Fibroblast of skin of abdomen (primary cell): ENCODE data around the gene SRRM4.

Experiments used
- DNase-seq: peaks from one replicate; pipeline ENCODE4 v3.0.0-alpha.2; 2013

Gene SRRM4

DNA sequence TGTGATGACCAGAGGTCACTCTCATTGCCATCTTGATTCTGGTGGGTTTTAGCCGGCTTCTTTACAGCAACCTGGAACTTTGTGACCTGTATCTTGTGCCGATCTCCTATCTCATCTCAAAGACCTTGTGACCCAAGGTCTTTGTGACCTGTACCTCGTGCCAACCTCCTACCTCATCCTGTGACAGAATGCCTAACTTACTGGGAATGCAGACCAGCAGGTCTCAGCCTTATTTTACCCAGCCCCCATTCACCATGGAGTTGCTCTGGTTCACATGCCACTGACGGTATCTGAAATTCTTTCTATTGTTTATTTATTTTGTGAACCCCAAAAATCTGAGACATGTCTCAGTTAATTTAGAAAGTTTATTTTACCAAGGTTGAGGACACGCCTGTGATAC, 189.9 kb downstream of the SRRM4 start:
- DNase-seq = no peak

DNA sequence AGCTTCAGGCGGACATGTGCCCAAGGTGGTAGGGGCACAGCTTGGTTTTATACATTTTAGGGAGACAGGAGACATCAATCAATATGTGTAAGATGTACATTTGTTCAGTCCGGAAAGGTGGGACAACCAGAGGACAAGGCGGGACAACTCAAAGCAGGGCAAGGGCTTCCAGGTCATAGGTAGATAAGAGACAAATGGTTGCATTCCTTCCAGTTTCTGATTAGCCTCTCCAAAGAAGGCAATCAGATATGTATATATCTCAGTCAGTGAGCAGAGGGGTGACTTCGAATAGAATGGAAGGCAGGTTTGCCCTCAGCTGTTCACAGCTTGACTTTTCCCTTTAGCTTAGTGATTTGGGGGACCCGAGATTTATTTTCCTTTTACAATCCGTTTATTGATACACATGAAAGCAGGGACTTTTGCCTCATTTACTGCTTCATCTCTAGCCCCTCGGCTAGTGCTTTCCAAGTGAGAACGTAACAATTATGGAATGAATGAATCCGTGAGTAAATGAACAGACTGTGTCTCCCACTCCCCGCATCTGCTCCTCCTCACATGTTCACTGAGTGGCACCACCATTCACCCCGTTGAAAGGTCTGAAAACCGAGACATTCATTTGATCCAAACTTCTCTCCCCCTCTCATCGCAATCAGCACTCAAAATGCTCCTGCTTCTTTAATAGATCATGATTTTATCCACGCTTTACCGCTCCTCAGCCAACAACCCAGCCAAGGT, 190.5 kb downstream of the SRRM4 start:
- DNase-seq = no peak

DNA sequence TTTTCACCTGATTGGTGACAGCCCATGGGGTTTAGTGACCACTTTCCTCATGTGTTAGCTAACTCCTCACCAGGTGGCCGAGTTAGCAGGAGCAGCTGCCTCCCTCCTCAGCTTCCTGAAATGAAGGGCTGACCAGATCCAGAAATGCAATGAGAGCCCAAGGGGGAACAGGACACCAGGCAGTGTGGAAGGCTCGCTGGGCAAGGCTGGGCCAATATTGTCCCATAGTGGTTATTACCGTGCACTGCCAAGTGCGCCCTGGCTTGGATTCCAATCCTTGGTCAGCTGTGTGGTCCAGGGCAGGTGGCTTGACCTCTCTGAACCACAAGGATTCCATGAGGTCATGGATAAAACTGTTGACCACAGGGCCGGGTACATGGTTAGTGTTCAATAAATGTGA, 193.7 kb downstream of the SRRM4 start:
- no peak for DNase-seq

DNA sequence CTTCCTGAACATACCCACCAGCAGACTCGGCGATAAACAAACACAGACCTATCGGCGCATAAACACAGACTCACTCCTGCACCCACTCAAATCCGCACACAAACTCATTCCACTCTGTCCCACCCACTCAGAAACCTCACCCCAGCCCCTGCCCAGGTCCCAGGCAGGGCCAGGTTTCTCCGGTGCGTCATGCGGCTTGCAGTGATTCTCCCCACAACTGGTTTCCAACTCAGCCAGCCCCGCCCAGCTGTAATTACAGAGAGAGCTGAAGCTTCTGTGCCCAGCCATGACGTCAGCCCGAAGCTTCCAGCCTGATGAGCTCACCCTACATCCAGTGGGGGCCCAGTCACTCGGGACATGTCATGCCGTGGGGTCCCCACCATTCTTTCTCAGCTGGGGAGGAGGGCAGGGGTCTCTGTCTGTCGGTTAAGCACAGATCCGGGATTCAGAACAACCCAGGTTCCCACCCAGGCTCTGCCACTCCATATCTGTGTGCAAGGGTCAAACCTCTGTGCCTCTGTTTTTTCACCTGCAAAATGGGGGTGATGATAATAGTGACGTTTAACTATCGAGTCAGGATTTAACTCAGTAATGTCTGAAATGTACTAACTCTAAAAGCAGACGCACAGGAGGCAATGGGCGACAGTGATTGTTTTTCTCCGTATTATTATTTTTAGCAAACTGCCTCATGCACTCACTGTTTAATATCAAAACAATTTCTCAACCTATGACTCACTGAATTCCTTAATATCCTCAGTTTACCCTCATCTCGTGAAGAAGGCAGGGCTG, 195.1 kb downstream of the SRRM4 start:
- peak; percentile 88 for DNase-seq

DNA sequence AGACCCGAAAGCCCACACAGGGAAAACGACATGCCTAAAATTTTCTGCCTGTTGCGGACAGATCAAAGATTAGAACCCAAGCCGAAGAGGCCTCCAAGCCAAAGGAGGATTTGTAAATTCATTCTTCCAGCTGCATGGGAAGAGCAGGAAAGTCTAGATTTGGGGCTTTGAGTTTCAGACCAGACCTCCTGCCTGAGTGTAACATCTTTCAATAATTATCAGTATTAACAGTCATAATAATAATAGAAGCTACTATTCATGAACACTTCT, 195.7 kb downstream of the SRRM4 start:
- DNase-seq = no peak

DNA sequence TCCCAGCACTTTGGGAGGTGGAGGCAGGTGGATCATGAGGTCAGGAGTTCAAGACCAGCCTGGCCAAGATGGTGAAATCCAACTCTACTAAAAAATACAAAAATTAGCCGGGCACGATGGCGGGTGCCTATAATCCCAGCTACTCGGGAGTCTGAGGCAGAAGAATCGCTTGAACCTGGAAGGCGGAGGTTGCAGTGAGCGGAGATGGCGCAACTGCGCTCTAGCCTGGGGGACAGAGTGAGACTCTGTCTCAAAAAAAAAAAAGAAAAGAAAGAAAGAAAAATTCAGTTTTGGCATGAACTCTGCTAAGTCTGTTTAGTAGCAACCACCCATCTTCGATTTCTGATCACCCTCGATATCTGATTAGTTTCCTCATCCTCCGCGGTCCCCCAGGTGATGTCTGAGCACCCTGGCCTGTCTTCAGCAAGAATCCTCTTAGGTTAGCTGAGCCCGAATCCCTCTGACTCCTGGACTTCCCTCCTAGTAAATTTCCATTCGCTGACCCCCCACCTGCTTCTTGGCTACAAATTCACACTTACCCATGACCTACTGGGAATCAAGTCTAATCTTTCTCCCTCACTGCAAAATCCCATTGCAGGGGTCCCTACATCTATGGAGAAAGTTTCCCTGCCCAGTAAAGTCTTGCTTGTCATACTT, 196.5 kb downstream of the SRRM4 start:
- DNase-seq = no peak

DNA sequence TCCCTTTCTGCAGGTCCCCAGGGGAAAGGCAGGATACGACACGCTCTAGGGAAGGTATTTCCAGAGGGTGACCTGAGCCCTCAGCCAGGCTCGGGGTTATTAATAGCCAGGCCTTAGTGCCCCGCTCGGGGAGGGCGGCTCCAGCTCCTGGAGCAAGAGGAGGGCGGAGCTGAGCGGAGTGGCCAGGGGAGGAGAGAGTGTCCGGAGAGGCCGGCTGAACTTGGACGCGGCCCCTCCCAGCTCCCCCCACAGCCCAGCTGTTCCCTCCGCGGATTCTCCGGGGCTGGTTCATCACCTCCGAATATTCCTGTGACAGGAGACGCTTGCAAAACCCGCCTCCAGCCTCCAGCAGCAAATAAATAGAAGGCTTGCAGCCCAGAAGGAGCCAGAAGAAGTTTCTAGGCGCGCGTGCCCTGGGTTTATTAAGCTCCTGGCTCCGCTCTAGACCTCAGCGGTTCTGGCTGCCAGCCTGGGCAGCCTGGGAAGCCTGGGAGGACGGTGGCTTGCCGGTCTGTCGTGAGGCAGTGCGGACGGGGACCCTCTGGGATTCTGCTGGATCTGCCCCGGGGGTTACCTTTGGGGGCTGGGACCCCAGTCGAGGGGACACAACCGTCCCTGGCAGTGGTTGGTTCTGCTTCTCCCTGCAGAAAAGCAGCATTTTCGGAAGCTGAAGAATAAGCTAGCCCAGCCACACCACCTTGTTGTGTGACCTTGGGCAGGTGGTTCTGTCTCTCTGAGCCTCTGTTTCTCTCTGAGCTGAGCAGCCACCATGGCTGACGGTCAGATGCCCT, 197.4 kb downstream of the SRRM4 start, which contains the start of gene HSPB8:
Gene HSPB8, plus strand, starts transcription at position 388 of the 791 bp plus-strand sequence. Its CDS starts 382 bp downstream, at position 770.
- DNase-seq = peak; percentile 65

DNA sequence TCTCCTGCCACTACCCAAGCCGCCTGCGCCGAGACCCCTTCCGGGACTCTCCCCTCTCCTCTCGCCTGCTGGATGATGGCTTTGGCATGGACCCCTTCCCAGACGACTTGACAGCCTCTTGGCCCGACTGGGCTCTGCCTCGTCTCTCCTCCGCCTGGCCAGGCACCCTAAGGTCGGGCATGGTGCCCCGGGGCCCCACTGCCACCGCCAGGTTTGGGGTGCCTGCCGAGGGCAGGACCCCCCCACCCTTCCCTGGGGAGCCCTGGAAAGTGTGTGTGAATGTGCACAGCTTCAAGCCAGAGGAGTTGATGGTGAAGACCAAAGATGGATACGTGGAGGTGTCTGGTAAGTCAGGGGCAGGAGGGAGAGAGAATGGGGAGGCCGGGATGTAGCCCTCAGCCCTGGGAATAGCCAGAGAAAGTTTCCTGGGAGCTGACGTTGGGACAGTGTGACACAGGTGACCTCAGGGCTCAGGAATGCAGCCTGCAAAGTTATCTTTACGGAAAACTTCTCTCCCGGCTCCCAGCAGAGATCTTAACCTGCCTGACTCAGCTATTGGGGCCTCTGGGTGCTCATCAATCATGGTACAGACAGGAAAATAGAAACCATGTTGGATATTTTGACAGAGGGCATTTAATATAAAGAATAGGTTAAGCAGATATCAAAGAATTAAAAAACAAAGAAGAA, 198.1 kb downstream of the SRRM4 start:
- DNase-seq = peak; percentile 72

DNA sequence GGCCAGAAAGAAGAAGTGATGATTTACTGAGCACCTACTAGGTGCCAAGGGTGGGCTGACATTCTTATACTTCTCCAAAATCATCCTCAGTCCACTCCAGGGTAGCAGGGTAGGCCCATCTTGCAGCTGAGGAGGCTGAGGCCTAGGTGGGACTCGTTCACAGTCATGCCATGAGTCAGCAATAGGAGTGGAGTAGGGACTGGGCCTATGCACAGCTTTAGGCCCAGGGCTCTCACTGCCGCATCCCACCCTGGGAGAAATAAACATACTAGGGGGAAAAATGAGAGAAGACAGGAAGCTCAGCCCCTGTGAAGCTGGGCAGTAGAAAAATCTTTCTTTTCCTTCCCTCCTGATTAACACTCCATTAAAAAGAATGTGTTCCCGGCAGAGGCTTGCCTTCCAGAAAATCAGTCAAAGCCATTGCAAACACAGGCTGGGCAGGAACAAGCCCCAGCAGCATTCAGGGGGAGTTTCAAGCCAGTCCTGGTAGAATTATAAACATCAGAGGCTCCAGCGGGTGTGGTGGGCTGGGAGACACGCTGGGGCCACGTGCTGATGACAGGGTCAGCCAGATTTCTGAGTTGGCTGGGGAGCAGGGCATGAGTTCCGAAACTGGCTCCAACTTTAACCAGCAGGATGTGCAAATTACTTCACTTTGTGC, 199.2 kb downstream of the SRRM4 start:
- DNase-seq = peak; percentile 52

DNA sequence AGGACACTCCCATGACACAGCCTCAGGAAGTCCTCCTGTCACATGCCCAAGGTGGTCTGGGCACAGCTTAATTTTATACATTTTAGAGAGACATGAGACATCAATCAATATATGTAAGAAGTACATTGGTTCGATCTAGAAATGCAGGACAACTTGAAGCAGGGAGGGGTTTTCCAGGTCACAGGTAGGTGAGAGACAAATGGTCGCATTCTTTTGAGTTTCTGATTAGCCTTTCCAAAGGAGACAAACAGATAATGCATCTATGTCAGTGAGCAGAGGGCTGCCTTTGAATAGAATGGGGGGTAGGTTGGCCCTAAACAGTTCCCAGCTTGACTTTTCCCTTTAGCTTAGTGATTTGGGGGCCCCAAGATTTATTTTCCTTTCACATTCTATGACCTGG, 199.9 kb downstream of the SRRM4 start:
- no peak for DNase-seq

DNA sequence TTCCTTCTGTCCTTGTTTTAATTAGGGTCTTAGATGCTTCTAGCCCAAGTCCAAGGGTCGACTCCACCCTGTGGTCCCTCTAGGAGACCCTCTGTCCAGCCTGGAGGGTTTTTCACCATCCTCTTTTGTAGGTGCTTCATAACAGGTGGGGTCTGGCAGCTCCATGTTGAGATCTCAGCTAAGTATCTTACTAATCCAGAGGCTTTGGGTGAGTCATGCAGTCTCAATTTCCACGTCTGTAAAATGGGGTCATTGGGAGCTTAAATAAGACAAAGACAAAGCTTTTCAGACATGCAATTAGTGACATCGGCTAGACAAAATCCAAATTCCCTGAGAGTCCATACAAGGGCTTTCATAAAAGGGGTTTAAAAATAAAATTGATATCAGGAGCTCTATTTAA, 200.6 kb downstream of the SRRM4 start:
- no peak for DNase-seq

DNA sequence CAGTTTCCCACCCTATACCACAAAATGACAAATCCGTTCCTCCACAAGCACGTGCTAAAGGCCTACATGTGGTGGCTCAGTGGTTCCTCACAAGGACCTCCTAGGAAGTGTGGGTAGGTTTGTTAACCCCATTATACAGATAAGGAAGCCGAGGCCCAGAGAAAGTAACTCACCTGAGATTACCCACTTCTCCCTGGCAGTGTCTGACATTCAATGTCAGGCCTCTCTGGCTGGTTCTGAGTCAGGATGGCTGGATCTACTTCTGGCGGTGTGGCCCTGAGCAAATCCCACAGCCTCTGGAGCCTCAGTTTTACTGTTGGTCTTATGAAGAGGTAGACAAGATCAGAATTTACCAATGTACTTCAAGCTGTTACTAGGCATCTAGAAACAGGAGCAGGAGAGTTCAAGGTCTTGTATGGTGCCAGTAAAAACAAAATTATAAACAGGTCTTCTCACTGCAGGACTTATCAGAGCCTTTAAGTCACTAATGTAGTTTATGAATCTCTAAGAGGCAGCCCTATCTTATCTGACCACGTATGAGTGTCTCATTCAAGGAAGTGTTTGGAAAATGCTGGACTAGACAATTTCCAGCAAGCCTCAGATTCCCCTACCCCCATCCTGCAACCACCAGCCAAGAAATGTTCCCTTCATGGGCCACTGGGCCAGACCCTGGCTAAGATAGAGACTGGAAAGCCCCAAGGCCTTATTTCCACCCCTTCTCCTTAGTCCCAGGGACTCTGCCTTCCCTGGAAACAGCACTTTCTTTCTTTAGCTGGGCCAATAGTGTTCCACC, 201.6 kb downstream of the SRRM4 start:
- no peak for DNase-seq

DNA sequence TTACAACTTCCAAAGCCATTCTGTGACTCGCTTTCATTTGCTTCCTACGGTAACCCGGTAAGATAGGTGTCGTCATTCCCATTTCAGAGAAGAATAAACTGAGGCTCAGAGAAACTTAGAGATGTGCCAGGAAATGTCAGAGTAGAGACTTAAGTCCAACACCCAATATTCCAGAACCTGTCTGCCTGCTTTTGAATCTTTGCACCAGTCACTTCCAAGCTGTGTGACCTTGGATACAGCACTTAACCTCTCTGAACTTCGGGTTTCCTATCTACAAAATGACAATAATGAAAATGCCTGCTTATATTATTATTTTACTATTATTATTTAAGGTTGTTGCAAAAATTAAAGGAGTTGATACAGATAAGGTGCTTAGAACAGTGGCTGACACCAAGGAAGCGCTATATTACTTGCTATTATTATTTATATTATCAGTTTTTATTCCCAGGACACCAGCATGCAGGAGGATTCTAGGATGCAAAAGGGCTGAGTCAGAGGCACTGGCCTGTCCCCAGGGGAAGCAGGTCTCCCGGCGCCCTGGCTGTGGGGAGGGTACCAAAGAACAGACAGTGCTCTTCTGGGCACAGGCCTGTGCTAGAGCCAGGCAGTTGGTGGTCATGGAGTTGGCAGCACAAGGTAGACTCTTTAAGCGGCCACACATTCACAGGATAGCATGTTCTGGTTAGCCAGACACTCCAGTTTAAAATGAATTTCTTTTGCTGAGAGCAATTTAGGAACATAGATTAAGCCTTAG, 202.8 kb downstream of the SRRM4 start:
- DNase-seq = no peak

DNA sequence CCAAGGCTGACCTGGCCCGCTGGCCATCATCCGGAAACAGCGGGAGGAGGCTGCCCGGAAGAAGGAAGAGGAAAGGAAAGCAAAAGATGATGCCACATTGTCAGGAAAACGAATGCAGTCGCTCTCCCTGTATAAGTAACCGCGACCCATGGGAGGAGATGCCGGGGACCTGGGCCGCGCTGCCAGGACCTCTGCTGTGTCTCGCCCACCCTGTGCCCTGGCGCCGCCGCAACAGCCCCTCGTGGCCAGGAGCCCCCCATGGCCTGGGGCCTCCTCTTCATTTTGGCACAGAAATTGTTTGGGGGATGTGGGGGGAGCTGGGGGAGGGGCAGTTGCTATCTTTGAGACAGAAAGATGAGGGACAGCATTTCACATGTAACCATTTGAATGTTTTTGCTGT, 213.9 kb downstream of the SRRM4 start:
- no peak for DNase-seq

DNA sequence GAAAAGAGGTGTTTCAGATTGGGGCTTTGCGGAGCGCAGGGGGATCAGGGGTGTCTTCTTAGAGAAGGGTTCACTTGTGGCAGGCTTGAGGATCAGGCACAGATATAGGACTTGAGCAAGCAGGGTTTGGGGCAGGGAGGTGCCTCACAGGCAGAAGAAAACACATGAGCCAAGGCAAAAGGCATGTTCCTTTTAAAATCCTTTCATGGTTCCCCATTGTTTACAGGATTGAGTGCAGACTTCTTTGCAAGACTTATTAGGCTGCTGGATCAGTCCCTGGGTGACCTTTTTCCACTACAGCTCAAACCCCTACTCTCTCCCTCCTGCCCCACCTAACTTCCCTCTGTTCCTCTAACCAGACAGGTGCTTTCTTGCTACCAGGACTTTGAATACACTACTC, 217.1 kb downstream of the SRRM4 start:
- DNase-seq = no peak

DNA sequence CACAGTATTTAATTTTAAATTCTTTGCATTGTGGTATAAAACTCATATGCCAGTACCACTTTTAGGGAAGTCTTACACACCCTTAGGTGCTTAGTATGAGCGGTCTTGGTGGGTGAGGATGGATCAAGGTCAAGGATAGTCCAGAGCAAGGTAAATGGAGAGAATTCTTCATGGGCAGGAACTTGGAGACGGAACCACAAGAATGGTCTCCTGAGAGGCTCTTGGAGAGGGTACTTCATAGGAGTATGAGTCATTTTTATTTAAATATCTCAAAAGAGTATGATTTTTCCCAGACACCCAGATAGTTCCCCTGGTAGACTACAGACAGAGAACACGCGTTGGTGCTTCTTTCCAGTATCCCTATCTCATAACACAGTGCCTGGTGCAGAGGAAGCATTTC, 219.3 kb downstream of the SRRM4 start:
- DNase-seq = no peak

DNA sequence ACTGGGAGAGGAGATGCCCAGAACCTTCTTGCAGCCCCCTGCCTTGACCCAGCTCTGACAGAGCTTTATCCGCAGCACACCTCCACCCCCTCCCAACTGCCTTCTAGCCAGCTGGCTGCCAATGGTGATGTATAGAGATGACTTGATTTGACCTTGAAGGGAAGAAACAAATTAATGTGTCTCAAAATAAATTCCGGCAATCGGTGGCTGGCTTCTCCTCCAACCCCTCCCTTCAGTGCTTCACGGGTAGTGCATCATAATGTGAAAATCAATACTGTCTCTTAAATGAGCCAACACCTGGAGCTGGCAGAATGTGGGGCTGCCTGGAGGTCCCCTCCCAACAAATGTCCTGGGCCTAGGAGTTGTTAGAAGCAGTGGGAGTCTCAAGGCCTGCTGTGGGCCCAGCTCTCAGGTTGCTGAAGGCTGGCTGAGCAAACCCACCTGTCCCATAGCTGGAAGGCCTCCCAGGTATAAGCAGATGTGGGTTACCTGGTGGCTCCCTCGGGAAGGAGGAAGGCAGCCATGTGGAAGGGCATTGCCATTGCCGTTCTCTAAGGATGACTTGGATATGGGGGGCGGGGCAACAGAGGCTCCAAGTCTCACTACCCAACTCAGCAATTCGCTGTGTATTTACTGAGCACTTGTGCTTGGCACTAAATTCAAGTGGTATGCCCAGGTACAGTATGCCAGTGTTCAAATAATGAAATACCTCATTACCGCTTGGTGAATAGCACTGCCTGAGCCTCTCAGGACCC, 220.6 kb downstream of the SRRM4 start:
- no peak for DNase-seq

DNA sequence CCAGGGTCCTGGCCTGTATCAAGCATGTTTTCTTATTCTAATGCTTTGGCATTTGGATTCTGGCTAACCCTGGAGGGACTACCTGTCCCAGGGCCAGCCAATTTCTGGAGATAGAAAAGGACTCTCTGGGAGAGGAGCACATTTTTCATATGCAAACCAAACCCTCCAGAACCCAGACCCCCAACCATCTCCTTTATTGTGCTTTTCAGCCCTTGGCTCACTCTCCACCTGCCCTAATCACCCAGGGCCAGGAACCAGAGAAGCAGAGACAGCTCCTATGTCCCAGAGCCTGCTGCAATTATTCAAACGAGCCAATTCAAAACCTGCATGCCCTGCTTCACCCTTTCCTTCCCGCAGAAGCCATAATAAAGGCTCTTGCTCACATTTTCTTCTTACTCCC, 221.2 kb downstream of the SRRM4 start:
- no peak for DNase-seq

DNA sequence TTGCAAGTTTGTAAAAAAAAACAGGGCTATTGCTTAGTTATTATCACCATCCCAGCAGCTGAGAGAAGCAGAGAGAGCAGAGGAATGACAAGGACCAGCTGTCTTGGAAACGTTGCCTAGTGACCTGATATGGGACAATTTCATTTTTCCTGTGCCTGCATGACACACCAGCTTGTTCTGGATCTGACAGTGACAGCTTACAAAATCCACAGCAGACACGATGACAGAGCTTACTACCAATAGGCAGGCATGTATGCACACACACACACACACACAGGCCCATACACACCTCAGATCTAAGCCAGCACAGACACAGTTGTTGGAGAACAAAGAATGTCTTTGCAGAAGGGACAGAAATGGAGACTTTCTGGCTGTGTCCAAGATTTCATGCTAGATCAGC, 222.8 kb downstream of the SRRM4 start:
- DNase-seq = no peak
